GM12865 (cell line): ENCODE measurements around the gene MB.

ENCODE experiments used
- DNase-seq: peaks from one replicate; pipeline ENCODE4 v3.0.0; 2010; ENCODE audit warnings: low read depth
- H3K4me3 ChIP-seq: 2 replicates; pipeline ENCODE4 v1.5.1; 2011; ENCODE audit warnings: mild to moderate bottlenecking, low read depth, low read length, control low read depth
- CTCF ChIP-seq: IDR thresholded peaks from 2 replicates; pipeline ENCODE4 v1.5.1; 2011; ENCODE audit warnings: low read length, control low read depth, low read depth, inconsistent platforms; ENCODE audit not compliant: insufficient read depth; ENCODE audit errors: missing control alignments

Gene MB

GRCh38 chr22:35591714-35592417 is 25.3 kb downstream of the MB start:
- no peak for DNase-seq
- no peak overlapping the region for H3K4me3 ChIP-seq
- no peak for TF ChIP-seq CTCF

- no peak for DNase-seq
- no peak overlapping the region for H3K4me3 ChIP-seq
- no peak for TF ChIP-seq CTCF
These were observed 26.4 kb downstream of the MB start for GRCh38 chr22:35590634-35591295.

GRCh38 chr22:35589756-35590093 is 27.4 kb downstream of the MB start:
- no peak for TF ChIP-seq CTCF

GRCh38 chr22:35589071-35589755 is 27.9 kb downstream of the MB start:
- no peak overlapping the region for H3K4me3 ChIP-seq
- DNase-seq, result no peak
- no peak for TF ChIP-seq CTCF

More at GRCh38 chr22:35589756-35590093, 27.4 kb downstream of the MB start:
- DNase-seq, result no peak
- H3K4me3 ChIP-seq, result no peak overlapping the region

- no peak for DNase-seq
- no peak overlapping the region for H3K4me3 ChIP-seq
- no peak for TF ChIP-seq CTCF
These were observed 29.2 kb downstream of the MB start for GRCh38 chr22:35587896-35588295.

- H3K4me3 ChIP-seq, result no peak overlapping the region
- no peak for TF ChIP-seq CTCF
- DNase-seq, result no peak
These were observed 29.7 kb downstream of the MB start for GRCh38 chr22:35587447-35587870.

- no peak for TF ChIP-seq CTCF
- no peak for DNase-seq
- no peak overlapping the region for H3K4me3 ChIP-seq
These were observed 30.4 kb downstream of the MB start for GRCh38 chr22:35586771-35587170.
